ENCODE measurements around the gene PKP1. TPM values are rescaled to one million over a fixed set of nuclear protein-coding genes. Genes with fewer than 3 reads are reported as not detected.

Gene PKP1
- total and polyA plus RNA-seq, 10 of the 15 experiments (the other 5 are each of a cell fraction or from before 2014, with no cell fraction given), result 0.03 TPM; not detected in 9

- in situ Hi-C loops (cut with MboI), result no loop called here
- peaks cover 5 to 9% of the 10 kb centered on the region in 2 experiments; a peak in 3 of 4 replicates for H3K27me3 ChIP-seq (replicated peaks in 1 of 2; ENCODE audit: control insufficient read depth in 2 of 2, insufficient read depth in 2 of 2, low read length in 1 of 2)
- H4K20me1 ChIP-seq (ENCODE audit: control insufficient read depth, insufficient read depth), result no peaks in the 10 kb centered on the region
- no peak overlapping the region for H3K27ac ChIP-seq (ENCODE audit: control insufficient read depth, insufficient read depth)
- ChIA-PET POLR2A (no interaction called here), SMC1A (ENCODE audit: uncharacterized antibody, unreplicated experiment) (no interaction called here), RAD21 (ENCODE audit: unreplicated experiment) (interaction anchor here (1.1 kb wide), 1 partner anchor 27 kb away, joined by 3 read pairs; no protein-coding TSS in a partner anchor), CTCF (no interaction called here)
- H2AFZ ChIP-seq (ENCODE audit: control insufficient read depth, low read depth, low read length), result no peak overlapping the region
- no peak for FAIRE-seq
- H3K4me2 ChIP-seq (ENCODE audit: control insufficient read depth, insufficient read depth), result no peak overlapping the region
- no peak overlapping the region for H3K4me3 ChIP-seq
- intact Hi-C loops (cut with micrococcal nuclease; ENCODE audit: unreplicated experiment), result no loop called here
- 21% methylated on average over 5 of the region's 5 CpGs for WGBS (ENCODE audit: insufficient coverage, insufficient replicate concordance, low lambda C conversion rate, missing lambda C conversion rate)
- ATAC-seq, result no peak
- no peak overlapping the region for H3K9ac ChIP-seq (ENCODE audit: control insufficient read depth, insufficient read depth, low read length)
- no peaks in the 10 kb centered on the region for H3K4me1 ChIP-seq (ENCODE audit: control insufficient read depth, insufficient read depth, low read length)
- H3K79me2 ChIP-seq (ENCODE audit: control insufficient read depth, insufficient read depth, low read length), result no peaks in the 10 kb centered on the region
- no peaks in the 10 kb centered on the region for H3K36me3 ChIP-seq (ENCODE audit: control insufficient read depth in 2 of 2, insufficient read depth in 2 of 2, low read length in 1 of 2)
- no TSS peak for BruUV-seq (replicated peaks)
- DNase-seq (ENCODE audit: low read depth, low spot score), result no peak
- TF ChIP-seq CREB1 (IDR thresholded peaks at IDR 0.05; ENCODE audit: low read depth) (no peak), ZSCAN29 (IDR thresholded peaks at IDR 0.05) (no peak), ZBTB40 (IDR thresholded peaks at IDR 0.05; ENCODE audit: borderline replicate concordance) (no peak), ATF7 (IDR thresholded peaks at IDR 0.05; ENCODE audit: low read depth) (no peak), EGR1 (IDR thresholded peaks at IDR 0.05; ENCODE audit: borderline replicate concordance in 1 of 2, low read depth in 2 of 2, low read length in 2 of 2) (no peak)
- TF ChIP-seq, protein P1, sequence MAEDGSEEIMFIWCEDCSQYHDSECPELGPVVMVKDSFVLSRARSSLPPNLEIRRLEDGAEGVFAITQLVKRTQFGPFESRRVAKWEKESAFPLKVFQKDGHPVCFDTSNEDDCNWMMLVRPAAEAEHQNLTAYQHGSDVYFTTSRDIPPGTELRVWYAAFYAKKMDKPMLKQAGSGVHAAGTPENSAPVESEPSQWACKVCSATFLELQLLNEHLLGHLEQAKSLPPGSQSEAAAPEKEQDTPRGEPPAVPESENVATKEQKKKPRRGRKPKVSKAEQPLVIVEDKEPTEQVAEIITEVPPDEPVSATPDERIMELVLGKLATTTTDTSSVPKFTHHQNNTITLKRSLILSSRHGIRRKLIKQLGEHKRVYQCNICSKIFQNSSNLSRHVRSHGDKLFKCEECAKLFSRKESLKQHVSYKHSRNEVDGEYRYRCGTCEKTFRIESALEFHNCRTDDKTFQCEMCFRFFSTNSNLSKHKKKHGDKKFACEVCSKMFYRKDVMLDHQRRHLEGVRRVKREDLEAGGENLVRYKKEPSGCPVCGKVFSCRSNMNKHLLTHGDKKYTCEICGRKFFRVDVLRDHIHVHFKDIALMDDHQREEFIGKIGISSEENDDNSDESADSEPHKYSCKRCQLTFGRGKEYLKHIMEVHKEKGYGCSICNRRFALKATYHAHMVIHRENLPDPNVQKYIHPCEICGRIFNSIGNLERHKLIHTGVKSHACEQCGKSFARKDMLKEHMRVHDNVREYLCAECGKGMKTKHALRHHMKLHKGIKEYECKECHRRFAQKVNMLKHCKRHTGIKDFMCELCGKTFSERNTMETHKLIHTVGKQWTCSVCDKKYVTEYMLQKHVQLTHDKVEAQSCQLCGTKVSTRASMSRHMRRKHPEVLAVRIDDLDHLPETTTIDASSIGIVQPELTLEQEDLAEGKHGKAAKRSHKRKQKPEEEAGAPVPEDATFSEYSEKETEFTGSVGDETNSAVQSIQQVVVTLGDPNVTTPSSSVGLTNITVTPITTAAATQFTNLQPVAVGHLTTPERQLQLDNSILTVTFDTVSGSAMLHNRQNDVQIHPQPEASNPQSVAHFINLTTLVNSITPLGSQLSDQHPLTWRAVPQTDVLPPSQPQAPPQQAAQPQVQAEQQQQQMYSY (CRISPR knock-in tag; IDR thresholded peaks at IDR 0.05), result no peak
- H3K9me3 ChIP-seq (replicated peaks; ENCODE audit: control insufficient read depth, insufficient read depth, low read length), result no peaks in the 10 kb centered on the region
Measured at GRCh38 chr1:201280884-201281283, 2.4 kb upstream of the PKP1 start.
